GM18505 (cell line): ENCODE measurements around the gene ANO2.

Experiments
- ATAC-seq: cut with Tn5 transposase; IDR thresholded peaks from one replicate; pipeline ENCODE4 v1.9.1; 2021; ENCODE audit not compliant: unreplicated experiment
- POLR2A ChIP-seq: IDR thresholded peaks from 4 replicates; pipeline ENCODE4 v1.6.1; 2011; ENCODE audit warnings: borderline replicate concordance; ENCODE audit not compliant: insufficient read depth, insufficient read length; ENCODE audit errors: extremely low read depth

ANO2 gene

DNA sequence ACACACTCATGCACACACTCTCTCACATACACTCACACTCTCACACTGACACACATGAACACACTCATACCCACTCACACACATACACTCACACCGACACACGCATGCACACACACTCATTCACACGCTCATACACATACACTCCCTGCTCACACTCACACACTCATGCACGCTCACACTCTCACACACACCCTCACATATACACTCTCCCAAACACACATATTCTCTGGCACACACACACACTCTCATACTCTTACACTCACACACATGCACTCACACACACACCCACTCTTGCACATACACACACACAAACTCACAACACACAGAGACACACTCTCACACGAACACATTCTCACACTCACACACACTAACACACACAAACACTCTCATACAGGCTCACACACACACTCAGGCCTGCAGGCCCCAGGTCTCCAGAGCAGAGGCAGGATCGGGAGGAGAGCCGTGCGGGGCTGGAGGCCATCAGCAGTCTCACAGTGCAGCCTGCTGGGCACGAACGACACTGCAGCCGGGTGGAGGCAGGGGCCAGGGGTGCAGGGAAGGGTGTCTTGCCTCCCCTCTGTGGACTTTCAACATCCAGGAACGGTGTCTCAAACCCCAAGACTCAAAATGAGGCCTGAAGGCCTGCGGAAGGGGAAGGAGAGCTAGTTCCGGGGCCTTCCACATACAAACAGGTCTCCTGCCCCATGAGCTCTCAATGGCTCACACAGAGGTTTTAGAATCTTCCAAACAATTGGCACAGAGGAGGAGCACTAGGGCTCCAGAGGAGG is 148.7 kb downstream of the ANO2 start:
- ATAC-seq, result no peak
- TF ChIP-seq POLR2A, result no peak

- TF ChIP-seq POLR2A, result no peak
- no peak for ATAC-seq
These were observed 150.9 kb downstream of the ANO2 start for GRCh38 chr12:5794156-5794555.

DNA sequence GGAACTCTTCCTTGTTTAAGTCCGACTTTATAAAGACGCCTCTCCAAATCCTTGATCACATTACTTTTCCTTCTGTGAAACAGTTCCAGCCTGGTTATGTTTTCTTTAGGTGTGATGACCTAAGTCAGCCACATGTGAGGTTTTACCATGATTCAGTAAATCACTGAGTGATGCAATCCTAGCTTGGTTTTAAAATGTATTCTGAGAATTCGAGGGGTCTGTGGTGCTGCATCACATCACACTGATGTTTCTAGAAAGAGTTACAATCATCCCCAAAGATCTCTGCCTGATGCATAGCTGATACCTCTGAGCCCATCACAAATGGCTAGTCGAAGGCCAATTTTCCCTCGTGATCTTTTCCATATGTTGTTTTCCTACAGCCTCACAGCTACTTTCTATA is 152.7 kb downstream of the ANO2 start:
- TF ChIP-seq POLR2A, result no peak
- ATAC-seq, result no peak

GRCh38 chr12:5789469-5789968 is 155.5 kb downstream of the ANO2 start:
- TF ChIP-seq POLR2A, result no peak
- no peak for ATAC-seq

- no peak for TF ChIP-seq POLR2A
- no peak for ATAC-seq
These were observed 157.2 kb downstream of the ANO2 start for GRCh38 chr12:5787828-5788227.

GRCh38 chr12:5785601-5786000 is 159.5 kb downstream of the ANO2 start:
- TF ChIP-seq POLR2A, result no peak
- no peak for ATAC-seq

- ATAC-seq, result no peak
- TF ChIP-seq POLR2A, result no peak
These were observed 160.5 kb downstream of the ANO2 start for GRCh38 chr12:5784462-5785130.

GRCh38 chr12:5783289-5783920 is 161.7 kb downstream of the ANO2 start:
- no peak for ATAC-seq
- TF ChIP-seq POLR2A, result no peak

- ATAC-seq, result no peak
- TF ChIP-seq POLR2A, result no peak
These were observed 164.5 kb downstream of the ANO2 start for GRCh38 chr12:5780536-5780935.

DNA sequence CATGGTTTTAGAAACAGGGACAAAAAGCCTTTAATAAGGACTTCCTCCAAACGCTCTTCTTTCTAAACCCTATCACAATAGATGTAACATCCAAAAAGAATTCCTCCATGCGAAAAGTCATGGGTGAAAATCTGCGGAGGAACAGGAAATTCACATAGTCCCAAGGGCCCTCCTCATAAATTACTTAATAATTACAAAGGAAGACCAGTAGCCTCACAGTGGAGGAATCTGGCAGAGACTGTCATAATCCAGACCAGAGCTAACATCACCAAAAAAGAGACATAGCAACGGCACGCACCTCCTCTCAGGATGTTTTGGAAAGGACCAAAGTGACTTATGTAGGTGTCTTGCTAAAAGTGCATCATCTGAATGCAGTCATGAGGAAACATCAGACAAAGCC is 165.7 kb downstream of the ANO2 start:
- no peak for ATAC-seq
- TF ChIP-seq POLR2A, result no peak

DNA sequence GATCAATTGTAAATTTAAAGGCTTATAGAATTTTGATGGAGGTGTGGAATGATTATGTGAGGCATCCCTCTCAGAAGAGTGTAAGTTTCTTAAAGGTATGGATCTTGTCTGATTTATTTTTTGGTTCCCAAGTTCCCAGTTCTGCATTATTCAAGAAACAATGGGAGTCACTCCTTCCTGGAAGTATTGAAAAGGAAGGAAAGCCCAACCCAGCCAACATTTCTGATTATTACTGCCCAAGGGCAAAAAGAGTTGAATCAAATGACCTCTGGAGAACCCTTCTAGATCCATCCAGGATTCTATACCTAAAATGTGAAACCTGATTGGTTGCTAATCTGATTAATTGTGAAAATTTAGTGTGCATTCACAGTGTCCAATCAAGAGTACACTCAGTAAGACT is 166.2 kb downstream of the ANO2 start:
- no peak for TF ChIP-seq POLR2A
- no peak for ATAC-seq

DNA sequence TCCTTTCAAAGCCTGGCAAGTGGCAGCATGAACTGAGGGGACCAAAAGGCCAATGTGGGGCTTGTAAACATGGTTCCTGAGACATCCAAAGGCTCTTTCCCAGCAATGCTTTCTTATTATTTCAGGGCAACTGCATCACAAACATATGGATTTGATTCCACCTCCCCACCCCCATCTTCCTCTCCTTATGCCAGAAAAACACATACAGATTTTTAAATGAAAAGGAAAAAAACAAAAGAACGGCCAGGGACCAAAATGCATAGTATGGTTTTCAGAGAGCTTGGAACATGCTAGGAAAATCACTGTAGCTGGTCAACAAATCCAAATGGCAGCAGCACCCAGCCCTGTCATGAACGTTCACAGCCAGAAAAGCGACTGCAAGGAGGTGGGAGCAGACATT is 167.6 kb downstream of the ANO2 start:
- no peak for TF ChIP-seq POLR2A
- no peak for ATAC-seq

- no peak for ATAC-seq
- TF ChIP-seq POLR2A, result no peak
These were observed 169.0 kb downstream of the ANO2 start for GRCh38 chr12:5776091-5776490.

GRCh38 chr12:5773550-5773949 is 171.5 kb downstream of the ANO2 start:
- TF ChIP-seq POLR2A, result no peak
- ATAC-seq, result no peak
